IMR-90 (cell line): ENCODE measurements around the gene CFAP126. TPM values are rescaled to one million over a fixed set of nuclear protein-coding genes. Genes with fewer than 3 reads are reported as not detected.

ENCODE experiments used
- ATAC-seq: fragments of 200-7000 bp; cut with Tn5 transposase; 2 replicates; pipeline ENCODE4 v1.9.1; 2020; ENCODE audit warnings: low read depth, mild to moderate bottlenecking, moderate library complexity
- BruUV-seq: library from RNA; stranded (reverse); fragments of 400-500 nt; replicated peaks from 2 replicates; lab custom pipeline; 2021; lab: Mats Ljungman, UMichigan
- CTCF ChIA-PET: fragments of 300-600 bp; formaldehyde crosslinking; extraction: SDS; loops from one replicate; lab custom pipeline; 2021; ENCODE audit warnings: antibody characterized with exemption; lab: Yijun Ruan, JAX
- POLR2A ChIA-PET: fragments of 300-600 bp; sonication (Branson Sonifier 250); formaldehyde crosslinking; loops from one replicate; lab custom pipeline; 2022; ENCODE audit warnings: antibody characterized with exemption; ENCODE audit not compliant: unreplicated experiment; lab: Charles Lee
- DNase-seq: peaks from one replicate; pipeline ENCODE4 v3.0.0; 2013
- H2AFZ ChIP-seq: replicated peaks from 2 replicates; pipeline ENCODE3; 2013; ENCODE audit warnings: low read length, mild to moderate bottlenecking; ENCODE audit not compliant: poor library complexity
- H2AK5ac ChIP-seq: 2 replicates; pipeline ENCODE4 v1.6.1; 2013; ENCODE audit warnings: low read depth, low read length, inconsistent platforms
- H2AK9ac ChIP-seq: replicated peaks from 2 replicates; pipeline ENCODE3; 2013; ENCODE audit warnings: mild to moderate bottlenecking, low read depth, low read length, moderate library complexity; ENCODE audit not compliant: poor library complexity
- H2BK120ac ChIP-seq: 2 replicates; pipeline ENCODE4 v1.6.1; 2013; ENCODE audit warnings: low read depth, low read length, inconsistent platforms
- H2BK15ac ChIP-seq: 3 replicates; pipeline ENCODE4 v1.6.1; 2013; ENCODE audit warnings: low read depth, low read length, inconsistent platforms
- H2BK20ac ChIP-seq: 2 replicates; pipeline ENCODE4 v1.6.1; 2013; ENCODE audit warnings: low read depth, mild to moderate bottlenecking, inconsistent platforms, low read length, moderate library complexity
- H2BK5ac ChIP-seq: 2 replicates; pipeline ENCODE4 v1.6.1; 2013; ENCODE audit warnings: mild to moderate bottlenecking, low read depth, low read length, inconsistent platforms; ENCODE audit not compliant: poor library complexity, severe bottlenecking
- H3K14ac ChIP-seq: replicated peaks from 2 replicates; pipeline ENCODE4 v1.6.1; 2013; ENCODE audit warnings: low read depth, low read length, inconsistent platforms
- H3K18ac ChIP-seq: 2 replicates; pipeline ENCODE4 v1.6.1; 2013; ENCODE audit warnings: low read depth, low read length, control low read depth
- H3K23ac ChIP-seq: 2 replicates; pipeline ENCODE4 v1.6.1; 2013; ENCODE audit warnings: low read depth, low read length, inconsistent platforms
- H3K27ac ChIP-seq: 2 replicates; pipeline ENCODE4 v1.5.1; 2013; ENCODE audit warnings: mild to moderate bottlenecking, control low read depth, low read length; ENCODE audit not compliant: insufficient read depth
- H3K27me3 ChIP-seq: 2 replicates; pipeline ENCODE4 v1.6.1; 2013; ENCODE audit warnings: low read length; ENCODE audit not compliant: control insufficient read depth, insufficient read depth
- H3K36me3 ChIP-seq: 2 replicates; pipeline ENCODE4 v1.6.1; 2013; ENCODE audit warnings: low read length, mixed read lengths; ENCODE audit not compliant: control insufficient read depth, insufficient read depth
- H3K4ac ChIP-seq: 2 replicates; pipeline ENCODE4 v1.6.1; 2013; ENCODE audit warnings: low read depth, low read length, inconsistent platforms
- H3K4me1 ChIP-seq: 2 replicates; pipeline ENCODE4 v1.6.1; 2013; ENCODE audit warnings: low read length, mixed read lengths; ENCODE audit not compliant: control insufficient read depth, insufficient read depth
- H3K4me2 ChIP-seq: 2 replicates; pipeline ENCODE4 v1.6.1; 2013; ENCODE audit warnings: low read depth, mild to moderate bottlenecking, control low read depth, low read length, moderate library complexity
- H3K4me3 ChIP-seq: 2 replicates; pipeline ENCODE4 v1.5.1; 2013; ENCODE audit warnings: low read depth, mild to moderate bottlenecking, control low read depth, low read length, moderate library complexity; ENCODE audit not compliant: insufficient read depth
- H3K56ac ChIP-seq: 2 replicates; pipeline ENCODE4 v1.6.1; 2013; ENCODE audit warnings: low read length, inconsistent platforms; ENCODE audit not compliant: insufficient read depth; ENCODE audit errors: extremely low read depth
- H3K79me1 ChIP-seq, 2 experiments: 2 replicates each; pipeline ENCODE4 v1.6.1; 2013; ENCODE audit warnings: low read length in 2 of 2, inconsistent platforms in 1 of 2, low read depth in 1 of 2
- H3K9ac ChIP-seq: 2 replicates; pipeline ENCODE4 v1.6.1; 2013; ENCODE audit warnings: low read depth, low read length, control low read depth
- H3K9me1 ChIP-seq: 2 replicates; pipeline ENCODE4 v1.6.1; 2013; ENCODE audit warnings: low read length, inconsistent platforms; ENCODE audit not compliant: insufficient read depth
- H3K9me3 ChIP-seq: 2 replicates; pipeline ENCODE4 v1.6.1; 2013; ENCODE audit warnings: low read length; ENCODE audit not compliant: control insufficient read depth, insufficient read depth
- H4K20me1 ChIP-seq: 2 replicates; pipeline ENCODE4 v1.6.1; 2013; ENCODE audit warnings: low read length, inconsistent platforms; ENCODE audit not compliant: insufficient read depth
- H4K5ac ChIP-seq: 2 replicates; pipeline ENCODE4 v1.6.1; 2013; ENCODE audit warnings: mild to moderate bottlenecking, low read depth, low read length, control low read depth
- H4K8ac ChIP-seq, 2 experiments: 2 replicates each; pipeline ENCODE4 v1.6.1; 2013; ENCODE audit warnings: low read depth in 2 of 2, low read length in 2 of 2, control low read depth in 1 of 2, inconsistent platforms in 1 of 2
- H4K91ac ChIP-seq: 2 replicates; pipeline ENCODE4 v1.6.1; 2013; ENCODE audit warnings: low read depth, low read length, inconsistent platforms; ENCODE audit not compliant: insufficient read depth
- FOS ChIP-seq: fragments of 150-350 bp; IDR thresholded peaks from 2 replicates; pipeline ENCODE4 v1.6.1; 2016; ENCODE audit warnings: low read depth, low read length
- MXI1 ChIP-seq: IDR thresholded peaks from 2 replicates; pipeline ENCODE4 v1.6.1; 2012; ENCODE audit warnings: low read depth, mild to moderate bottlenecking, low read length, moderate library complexity, borderline replicate concordance
- RFX5 ChIP-seq: IDR thresholded peaks from 2 replicates; pipeline ENCODE4 v1.8.0; 2012; ENCODE audit warnings: low read depth, mild to moderate bottlenecking, low read length, moderate library complexity
- WGBS, 2 experiments: methylation state at CpG; one replicate each; pipeline versions ENCODE4 v1.1.5 to v1.1.7; 2013; ENCODE audit warnings: missing lambda C conversion rate in 2 of 2; ENCODE audit not compliant: insufficient read length in 1 of 2; ENCODE audit errors: extremely low coverage in 2 of 2; 5-methylcytosine and 5-hydroxymethylcytosine counted together
- dilution Hi-C: fragments of 300-500 bp; cut with HindIII; formaldehyde crosslinking; loops from one replicate; pipeline ENCODE4 v1.14.3; 2018; ENCODE audit warnings: low sequenced_read_pairs; ENCODE audit not compliant: unreplicated experiment
- in situ Hi-C: fragments of 300-500 bp; cut with MboI; formaldehyde crosslinking; loops from 3 replicates; pipeline ENCODE4 v1.14.3; 2019; ENCODE audit warnings: low sequenced_read_pairs, inconsistent platforms, mixed read lengths
- intact Hi-C: fragments of 100-400 bp; cut with micrococcal nuclease; formaldehyde crosslinking; loops from 2 replicates; pipeline ENCODE4 v1.10.0; 2022
- polyA plus RNA-seq, 3 experiments: library from polyadenylated mRNA; depleted of rRNA; stranded (reverse); fragments of >200 nt; gene quantifications; 2 replicates each; pipeline ENCODE4 v1.2.3, GENCODE V29; 2012; ENCODE audit warnings: low replicate concordance in 1 of 3
- total RNA-seq: library from RNA; depleted of rRNA; stranded (reverse); fragments of >200 nt; gene quantifications from 2 replicates; pipeline ENCODE4 v1.2.3, GENCODE V29; 2012
- TF ChIP-seq, protein P1 (sequence below): fragments of 150-350 bp; IDR thresholded peaks from 2 replicates; pipeline ENCODE4 v1.6.1; 2017; ENCODE audit warnings: mild to moderate bottlenecking, antibody characterized with exemption, low read length, low read depth

CFAP126 gene
- total and polyA plus RNA-seq, 2 of the 4 experiments (the other 2 are of a cell fraction): not detected

DNA sequence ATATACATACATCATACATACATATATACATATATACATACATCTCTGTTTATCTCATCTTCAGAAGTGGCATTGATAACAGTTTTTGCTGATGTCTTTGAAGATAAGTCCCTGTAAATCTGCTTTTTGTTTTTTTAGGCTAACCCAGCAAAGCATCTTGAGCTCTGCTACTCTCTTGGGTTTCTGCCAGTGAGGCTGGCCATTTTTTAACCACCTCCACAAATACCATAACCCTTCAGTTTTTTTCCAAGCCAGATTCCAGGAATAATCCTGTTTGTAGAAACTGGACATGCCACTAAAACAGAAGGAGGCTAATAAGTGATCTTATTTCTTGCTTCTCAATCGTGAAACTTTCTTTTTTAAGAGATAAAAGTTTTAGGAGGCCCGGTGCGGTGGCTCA lies 31.9 kb downstream of the CFAP126 start:
- H3K9me3 ChIP-seq: no peaks in the 10 kb centered on the region
- TF ChIP-seq MXI1 (no peak), RFX5 (no peak), FOS (no peak)
- TF ChIP-seq, protein P1, sequence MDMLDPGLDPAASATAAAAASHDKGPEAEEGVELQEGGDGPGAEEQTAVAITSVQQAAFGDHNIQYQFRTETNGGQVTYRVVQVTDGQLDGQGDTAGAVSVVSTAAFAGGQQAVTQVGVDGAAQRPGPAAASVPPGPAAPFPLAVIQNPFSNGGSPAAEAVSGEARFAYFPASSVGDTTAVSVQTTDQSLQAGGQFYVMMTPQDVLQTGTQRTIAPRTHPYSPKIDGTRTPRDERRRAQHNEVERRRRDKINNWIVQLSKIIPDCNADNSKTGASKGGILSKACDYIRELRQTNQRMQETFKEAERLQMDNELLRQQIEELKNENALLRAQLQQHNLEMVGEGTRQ: no peak
- ATAC-seq (peak; percentile 48; the same call in 1 of the 2 replicates), DNase-seq (peak; percentile 56)
- ChIA-PET POLR2A (no interaction called here), CTCF (no interaction called here)
- peaks cover 0 to 3% of the 10 kb centered on the region in 2 experiments; a peak in 1 of 4 replicates for H3K79me1 ChIP-seq
- no peak overlapping the region for H3K14ac ChIP-seq
- H3K4me3 ChIP-seq: no peak overlapping the region
- no peak overlapping the region for H3K23ac ChIP-seq
- H2AK9ac ChIP-seq: no peak overlapping the region
- H3K56ac ChIP-seq: no peak overlapping the region
- no peak overlapping the region for H2BK5ac ChIP-seq
- dilution Hi-C loops (no loop called here), in situ Hi-C loops (no loop called here), intact Hi-C loops (no loop called here)
- no peaks in the 10 kb centered on the region for H3K27me3 ChIP-seq
- H4K20me1 ChIP-seq: no peaks in the 10 kb centered on the region
- no peak overlapping the region for H4K8ac ChIP-seq
- H3K4ac ChIP-seq: no peak overlapping the region
- no peak overlapping the region for H2BK20ac ChIP-seq
- no peak overlapping the region for H3K27ac ChIP-seq
- no peak overlapping the region for H2BK120ac ChIP-seq
- no peak overlapping the region for H2AK5ac ChIP-seq
- BruUV-seq: no TSS peak
- no peak overlapping the region for H2AFZ ChIP-seq
- no CpG with 5 or more reads among the region's 3 CpGs for WGBS, 2 experiments
- no peak overlapping the region for H3K18ac ChIP-seq
- H3K4me1 ChIP-seq: no peaks in the 10 kb centered on the region; the same call in 1 of the 2 replicates
- no peak overlapping the region for H3K4me2 ChIP-seq
- no peak overlapping the region for H4K5ac ChIP-seq
- H3K36me3 ChIP-seq: peaks cover 23% of the 10 kb centered on the region
- no peak overlapping the region for H4K91ac ChIP-seq
- H2BK15ac ChIP-seq: no peak overlapping the region
- H3K9me1 ChIP-seq: no peaks in the 10 kb centered on the region
- H3K9ac ChIP-seq: no peak overlapping the region
